Hepatocyte (in vitro differentiated cells): ENCODE data around the gene IQGAP2. TPM values are rescaled to one million over a fixed set of nuclear protein-coding genes. Genes with fewer than 3 reads are reported as not detected.

Experiments used
- DNase-seq: peaks from one replicate; pipeline ENCODE4 v3.0.0-alpha.2; 2016; ENCODE audit warnings: low spot score
- H2AFZ ChIP-seq: fragments of 200-600 bp; sonication (generic); 2 replicates; pipeline ENCODE4 v1.6.0; 2016; ENCODE audit warnings: antibody characterized with exemption, mild to moderate bottlenecking
- H3K27ac ChIP-seq: fragments of 200-600 bp; sonication (generic); 2 replicates; pipeline ENCODE4 v1.5.1; 2016; ENCODE audit warnings: mild to moderate bottlenecking
- H3K27me3 ChIP-seq: fragments of 200-600 bp; sonication (generic); 2 replicates; pipeline ENCODE4 v1.6.1; 2016
- H3K36me3 ChIP-seq: fragments of 200-600 bp; sonication (generic); replicated peaks from 2 replicates; pipeline ENCODE4 v1.5.1; 2016; ENCODE audit warnings: low read depth; ENCODE audit not compliant: insufficient read depth
- H3K4me1 ChIP-seq: fragments of 200-600 bp; sonication (generic); 2 replicates; pipeline ENCODE4 v1.5.1; 2016; ENCODE audit warnings: mild to moderate bottlenecking, moderate library complexity; ENCODE audit not compliant: insufficient read depth
- H3K4me2 ChIP-seq: fragments of 200-600 bp; sonication (generic); 2 replicates; pipeline ENCODE4 v1.6.0; 2016
- H3K4me3 ChIP-seq: fragments of 200-600 bp; sonication (generic); 2 replicates; pipeline ENCODE4 v1.5.1; 2016; ENCODE audit warnings: mild to moderate bottlenecking
- H3K79me2 ChIP-seq: fragments of 200-600 bp; sonication (generic); 2 replicates; pipeline ENCODE4 v1.6.0; 2017; ENCODE audit warnings: mild to moderate bottlenecking
- H3K9me2 ChIP-seq: fragments of 200-600 bp; sonication (generic); replicated peaks from 2 replicates; pipeline ENCODE4 v1.6.0; 2017; ENCODE audit warnings: mild to moderate bottlenecking; ENCODE audit not compliant: insufficient read depth
- H3K9me3 ChIP-seq: fragments of 200-600 bp; sonication (generic); 2 replicates; pipeline ENCODE4 v1.5.1; 2016; ENCODE audit warnings: low read depth, mild to moderate bottlenecking
- H4K20me1 ChIP-seq: fragments of 200-600 bp; sonication (generic); 2 replicates; pipeline ENCODE4 v1.6.0; 2016; ENCODE audit warnings: mild to moderate bottlenecking; ENCODE audit not compliant: insufficient read depth, poor library complexity, severe bottlenecking
- CTCF ChIP-seq: fragments of 200-600 bp; sonication (generic); IDR thresholded peaks from 2 replicates; pipeline ENCODE4 v1.5.1; 2016; ENCODE audit warnings: antibody characterized with exemption, mild to moderate bottlenecking; ENCODE audit not compliant: poor library complexity
- EZH2 ChIP-seq: fragments of 200-600 bp; sonication (generic); IDR thresholded peaks from 2 replicates; pipeline ENCODE4 v1.6.1; 2016; ENCODE audit warnings: antibody characterized with exemption, mild to moderate bottlenecking, borderline replicate concordance
- EZH2phosphoT487 ChIP-seq: fragments of 200-600 bp; sonication (generic); IDR thresholded peaks from one replicate; pipeline ENCODE4 v1.6.1; 2018; ENCODE audit warnings: antibody characterized with exemption, mild to moderate bottlenecking, low read depth, moderate library complexity; ENCODE audit not compliant: unreplicated experiment, severe bottlenecking
- WGBS: methylation state at CpG from one replicate; pipeline ENCODE4 v1.1.6; 2016; ENCODE audit warnings: low lambda C conversion rate; ENCODE audit errors: missing lambda C conversion rate; 5-methylcytosine and 5-hydroxymethylcytosine counted together
- polyA plus RNA-seq: library from polyadenylated mRNA; unstranded; fragments of >200 nt; fragmentation: Nextera tagmentation; extraction: Ambion mirVana; gene quantifications from 2 replicates; pipeline ENCODE4 v1.2.1, GENCODE V29; 2016
- total RNA-seq: library from RNA; depleted of rRNA; stranded (reverse); fragments of >200 nt; gene quantifications from 2 replicates; pipeline ENCODE4 v1.2.3, GENCODE V29; 2014

The IQGAP2 gene
- total and polyA plus RNA-seq, 2 experiments from 2014 or later: 37.2 to 78.9 TPM

GRCh38 chr5:76400466-76400865 is 2.6 kb upstream of the IQGAP2 start:
- Histone ChIP-seq H3K4me2 (no peak overlapping the region), H3K79me2 (peaks cover 12% of the 10 kb centered on the region), H3K4me3 (no peak overlapping the region), H3K27me3 (no peaks in the 10 kb centered on the region), H3K36me3 (no peaks in the 10 kb centered on the region), H3K9me2 (no peaks in the 10 kb centered on the region), H2AFZ (no peak overlapping the region), H3K4me1 (peaks cover 6% of the 10 kb centered on the region), H3K27ac (no peak overlapping the region), H3K9me3 (no peaks in the 10 kb centered on the region), H4K20me1 (no peaks in the 10 kb centered on the region)
- no peak for DNase-seq
- WGBS: 82% methylated on average over 5 of the region's 5 CpGs
- no peak for TF ChIP-seq CTCF
- TF ChIP-seq EZH2phosphoT487: no peak
- TF ChIP-seq EZH2: no peak

GRCh38 chr5:76401801-76402250 is 1.3 kb upstream of the IQGAP2 start:
- Histone ChIP-seq H3K79me2 (peaks cover 20% of the 10 kb centered on the region), H3K9me3 (no peaks in the 10 kb centered on the region), H2AFZ (peak overlapping the region; percentile 74), H3K4me2 (peak overlapping the region; percentile 90), H3K27me3 (no peaks in the 10 kb centered on the region), H4K20me1 (no peaks in the 10 kb centered on the region), H3K27ac (peak overlapping the region; percentile 85), H3K36me3 (no peaks in the 10 kb centered on the region), H3K4me3 (peak overlapping the region; percentile 95), H3K9me2 (no peaks in the 10 kb centered on the region), H3K4me1 (peaks cover 6% of the 10 kb centered on the region)
- TF ChIP-seq EZH2phosphoT487 (no peak), EZH2 (no peak), CTCF (no peak)
- no peak for DNase-seq
- 43% methylated on average over 11 of the region's 11 CpGs for WGBS

GRCh38 chr5:76402251-76402885 is 717 bp upstream of the IQGAP2 start:
- peaks cover 25% of the 10 kb centered on the region for H3K79me2 ChIP-seq
- H3K9me3 ChIP-seq: no peaks in the 10 kb centered on the region
- H3K9me2 ChIP-seq: no peaks in the 10 kb centered on the region
- peak overlapping the region; percentile 85 for H3K27ac ChIP-seq
- H4K20me1 ChIP-seq: no peaks in the 10 kb centered on the region
- peak overlapping the region; percentile 95 for H3K4me3 ChIP-seq
- H3K36me3 ChIP-seq: no peaks in the 10 kb centered on the region
- WGBS: 5% methylated on average over 25 of the region's 25 CpGs
- TF ChIP-seq EZH2 (no peak), CTCF (no peak), EZH2phosphoT487 (no peak)
- H2AFZ ChIP-seq: peak overlapping the region; percentile 74
- no peaks in the 10 kb centered on the region for H3K27me3 ChIP-seq
- H3K4me2 ChIP-seq: peak overlapping the region; percentile 90
- DNase-seq: peak; percentile 71
- peaks cover 10% of the 10 kb centered on the region for H3K4me1 ChIP-seq
